Muscle layer of colon (tissue), 2 donors: ENCODE data around the gene SRCIN1.

Experiments
- H3K27ac ChIP-seq: one replicate; pipeline ENCODE4 v1.7.0; 2013; ENCODE audit warnings: low read depth, mild to moderate bottlenecking, low read length, moderate library complexity
- H3K27me3 ChIP-seq, 2 donors: one replicate each; pipeline ENCODE4 v1.7.0; 2013; ENCODE audit warnings: low read length in 2 of 2, mild to moderate bottlenecking in 2 of 2; ENCODE audit not compliant: insufficient read depth in 2 of 2, control insufficient read depth in 1 of 2
- H3K36me3 ChIP-seq: one replicate; pipeline ENCODE4 v1.7.0; 2013; ENCODE audit warnings: mild to moderate bottlenecking, low read length; ENCODE audit not compliant: insufficient read depth
- H3K4me1 ChIP-seq: one replicate; pipeline ENCODE4 v1.7.0; 2013; ENCODE audit warnings: mild to moderate bottlenecking, low read length; ENCODE audit not compliant: insufficient read depth
- H3K4me3 ChIP-seq, 2 donors: one replicate each; pipeline ENCODE4 v1.7.0; 2013; ENCODE audit warnings: low read length in 2 of 2, low read depth in 1 of 2, mild to moderate bottlenecking in 1 of 2, moderate library complexity in 1 of 2
- H3K9ac ChIP-seq: one replicate; pipeline ENCODE4 v1.7.0; 2013; ENCODE audit warnings: low read length
- H3K9me3 ChIP-seq: one replicate; pipeline ENCODE4 v1.7.0; 2013; ENCODE audit warnings: mild to moderate bottlenecking, low read length
- donor health status: abdominal sarcoma.
- donor health status: Adenocarcinoma of cecum.

Gene SRCIN1

GRCh38 chr17:38585056-38585917 lies 20.5 kb downstream of the SRCIN1 start:
- Histone ChIP-seq H3K27me3 (peaks cover 0 to 19% of the 10 kb centered on the region in 2 donors), H3K9ac (no peak overlapping the region), H3K36me3 (no peaks in the 10 kb centered on the region), H3K9me3 (no peaks in the 10 kb centered on the region), H3K27ac (no peak overlapping the region), H3K4me3 (no peak overlapping the region), H3K4me1 (peaks cover 9% of the 10 kb centered on the region)

- Histone ChIP-seq H3K4me3 (no peak overlapping the region), H3K27ac (no peak overlapping the region), H3K9ac (no peak overlapping the region), H3K4me1 (peaks cover 9% of the 10 kb centered on the region), H3K36me3 (no peaks in the 10 kb centered on the region), H3K27me3 (peaks cover 3 to 28% of the 10 kb centered on the region in 2 donors), H3K9me3 (no peaks in the 10 kb centered on the region)
These were observed 21.3 kb downstream of the SRCIN1 start for GRCh38 chr17:38584350-38584925.

- Histone ChIP-seq H3K4me1 (peaks cover 9% of the 10 kb centered on the region), H3K9ac (no peak overlapping the region), H3K27ac (no peak overlapping the region), H3K4me3 (no peak overlapping the region), H3K36me3 (no peaks in the 10 kb centered on the region), H3K9me3 (no peaks in the 10 kb centered on the region), H3K27me3 (peaks cover 9 to 33% of the 10 kb centered on the region in 2 donors)
These were observed 21.9 kb downstream of the SRCIN1 start for GRCh38 chr17:38583828-38584349.

GRCh38 chr17:38583176-38583575 lies 22.6 kb downstream of the SRCIN1 start:
- Histone ChIP-seq H3K36me3 (no peaks in the 10 kb centered on the region), H3K27ac (no peak overlapping the region), H3K27me3 (peaks cover 9 to 40% of the 10 kb centered on the region in 2 donors), H3K9me3 (no peaks in the 10 kb centered on the region), H3K9ac (no peak overlapping the region), H3K4me1 (peaks cover 9% of the 10 kb centered on the region), H3K4me3 (no peak overlapping the region)

GRCh38 chr17:38582069-38582468 lies 23.7 kb downstream of the SRCIN1 start:
- no peaks in the 10 kb centered on the region for H3K36me3 ChIP-seq
- no peak overlapping the region for H3K4me3 ChIP-seq
- H3K27me3 ChIP-seq, result peaks cover 9 to 51% of the 10 kb centered on the region in 2 donors
- H3K9me3 ChIP-seq, result no peaks in the 10 kb centered on the region
- H3K4me1 ChIP-seq, result peaks cover 9% of the 10 kb centered on the region
- no peak overlapping the region for H3K27ac ChIP-seq
- no peak overlapping the region for H3K9ac ChIP-seq

- Histone ChIP-seq H3K9ac (no peak overlapping the region), H3K27ac (no peak overlapping the region), H3K27me3 (peaks cover 9 to 40% of the 10 kb centered on the region in 2 donors)
These were observed 25.8 kb downstream of the SRCIN1 start for GRCh38 chr17:38579934-38580333.

GRCh38 chr17:38579083-38579480 lies 26.7 kb downstream of the SRCIN1 start:
- Histone ChIP-seq H3K9ac (no peak overlapping the region), H3K4me3 (no peak overlapping the region), H3K27ac (no peak overlapping the region), H3K27me3 (peaks cover 9 to 39% of the 10 kb centered on the region in 2 donors), H3K36me3 (no peaks in the 10 kb centered on the region), H3K9me3 (no peaks in the 10 kb centered on the region), H3K4me1 (peaks cover 7% of the 10 kb centered on the region)

More at GRCh38 chr17:38579934-38580333, 25.8 kb downstream of the SRCIN1 start:
- H3K4me3 ChIP-seq, result no peak overlapping the region
- no peaks in the 10 kb centered on the region for H3K9me3 ChIP-seq
- peaks cover 15% of the 10 kb centered on the region for H3K4me1 ChIP-seq
- H3K36me3 ChIP-seq, result no peaks in the 10 kb centered on the region

GRCh38 chr17:38578229-38579082 lies 27.3 kb downstream of the SRCIN1 start:
- no peak overlapping the region for H3K4me3 ChIP-seq

GRCh38 chr17:38577645-38578173 lies 28.0 kb downstream of the SRCIN1 start:
- Histone ChIP-seq H3K9me3 (no peaks in the 10 kb centered on the region), H3K9ac (no peak overlapping the region), H3K4me3 (no peak overlapping the region), H3K4me1 (peaks cover 7% of the 10 kb centered on the region), H3K27ac (no peak overlapping the region), H3K36me3 (no peaks in the 10 kb centered on the region), H3K27me3 (peaks cover 18 to 53% of the 10 kb centered on the region in 2 donors)

More at GRCh38 chr17:38578229-38579082, 27.3 kb downstream of the SRCIN1 start:
- H3K9ac ChIP-seq, result no peak overlapping the region
- H3K27ac ChIP-seq, result no peak overlapping the region
- peaks cover 7% of the 10 kb centered on the region for H3K4me1 ChIP-seq
- peaks cover 11 to 45% of the 10 kb centered on the region in 2 donors for H3K27me3 ChIP-seq
- H3K36me3 ChIP-seq, result no peaks in the 10 kb centered on the region
- no peaks in the 10 kb centered on the region for H3K9me3 ChIP-seq

GRCh38 chr17:38577244-38577643 lies 28.5 kb downstream of the SRCIN1 start:
- H3K9ac ChIP-seq, result no peak overlapping the region

GRCh38 chr17:38575781-38576180 lies 30.0 kb downstream of the SRCIN1 start:
- H3K9me3 ChIP-seq, result no peaks in the 10 kb centered on the region
- H3K27me3 ChIP-seq, result peaks cover 18 to 61% of the 10 kb centered on the region in 2 donors
- H3K4me3 ChIP-seq, result no peak overlapping the region
- H3K27ac ChIP-seq, result no peak overlapping the region
- peaks cover 7% of the 10 kb centered on the region for H3K4me1 ChIP-seq
- H3K36me3 ChIP-seq, result no peaks in the 10 kb centered on the region
- H3K9ac ChIP-seq, result no peak overlapping the region

More at GRCh38 chr17:38577244-38577643, 28.5 kb downstream of the SRCIN1 start:
- Histone ChIP-seq H3K36me3 (no peaks in the 10 kb centered on the region), H3K27ac (no peak overlapping the region), H3K27me3 (peaks cover 18 to 53% of the 10 kb centered on the region in 2 donors), H3K4me3 (no peak overlapping the region), H3K4me1 (peaks cover 7% of the 10 kb centered on the region), H3K9me3 (no peaks in the 10 kb centered on the region)
